Cortex of kidney (tissue), 1 donor: ENCODE data around the gene PGD.
"Not testable (repeated sequence)": the region's sequence is repeated elsewhere in the genome, so short reads cannot be mapped to it uniquely, and the experiment has no call there.

Experiments
- DNase-seq: peaks from one replicate; lab custom pipeline; 2025; lab: John Stamatoyannopoulos, UW

PGD gene

GRCh38 chr1:10399444-10399941, 629 bp downstream of the PGD start:
- DNase-seq = no peak

GRCh38 chr1:10400013-10400412, 1.1 kb downstream of the PGD start:
- DNase-seq = no peak

- DNase-seq = no peak
Observed at GRCh38 chr1:10401281-10401680, 2.4 kb downstream of the PGD start.

- no peak for DNase-seq
Observed at GRCh38 chr1:10402729-10403274, 3.9 kb downstream of the PGD start.

- DNase-seq = no peak
Observed at GRCh38 chr1:10407201-10407600, 8.3 kb downstream of the PGD start.

- DNase-seq = no peak
Observed at GRCh38 chr1:10415211-10415930, 16.5 kb downstream of the PGD start.

GRCh38 chr1:10415967-10416366, 17.1 kb downstream of the PGD start:
- DNase-seq = not testable (repeated sequence)

- not testable (repeated sequence) for DNase-seq
Observed at GRCh38 chr1:10418741-10419140, 19.9 kb downstream of the PGD start.

- DNase-seq = no peak
Observed at GRCh38 chr1:10419351-10419750, 20.5 kb downstream of the PGD start.

- no peak for DNase-seq
Observed at GRCh38 chr1:10421637-10422036, 22.8 kb downstream of the PGD start.

- DNase-seq = no peak
Observed at GRCh38 chr1:10424034-10424433, 25.2 kb downstream of the PGD start.

GRCh38 chr1:10424651-10425050, 25.8 kb downstream of the PGD start:
- DNase-seq = no peak

- not testable (repeated sequence) for DNase-seq
Observed at GRCh38 chr1:10425826-10426534, 27.1 kb downstream of the PGD start.

GRCh38 chr1:10426535-10426848, 27.6 kb downstream of the PGD start:
- not testable (repeated sequence) for DNase-seq

- DNase-seq = no peak
Observed at GRCh38 chr1:10428984-10429383, 30.1 kb downstream of the PGD start.

GRCh38 chr1:10429868-10430215, 31.0 kb downstream of the PGD start:
- DNase-seq = no peak

- DNase-seq = peak; percentile 68
Observed at GRCh38 chr1:10430216-10431069, 31.6 kb downstream of the PGD start, which contains the start of gene CENPS. Gene CENPS, plus strand, starts transcription at chr1:10430433. Its CDS starts 85 bp downstream, at chr1:10430518.

- DNase-seq = no peak
Observed at GRCh38 chr1:10431070-10431730, 32.3 kb downstream of the PGD start.

- no peak for DNase-seq
Observed at GRCh38 chr1:10432910-10433700, 34.2 kb downstream of the PGD start.

GRCh38 chr1:10433790-10434189, 34.9 kb downstream of the PGD start:
- DNase-seq = no peak

GRCh38 chr1:10434590-10434989, 35.7 kb downstream of the PGD start:
- DNase-seq = no peak
